NOMO-1 treated with DMSO at 0.1 percent for 48 hours (cell line): Measurements from ENCODE around the gene RSPRY1.
"Not testable (repeated sequence)": the region's sequence is repeated elsewhere in the genome, so short reads cannot be mapped to it uniquely, and the experiment has no call there.

Source experiments
- DNase-seq: peaks from one replicate; lab custom pipeline; 2025; ENCODE audit not compliant: unreplicated experiment; lab: John Stamatoyannopoulos, UW

The RSPRY1 gene

GRCh38 chr16:57268804-57269800 lies 83.0 kb downstream of the RSPRY1 start:
- DNase-seq = no peak

- no peak for DNase-seq
Observed at GRCh38 chr16:57270221-57271062, 84.3 kb downstream of the RSPRY1 start.

- DNase-seq = no peak
Observed at GRCh38 chr16:57271063-57271345, 84.9 kb downstream of the RSPRY1 start.

- no peak for DNase-seq
Observed at GRCh38 chr16:57271867-57272495, 85.9 kb downstream of the RSPRY1 start.

GRCh38 chr16:57273359-57273758 lies 87.2 kb downstream of the RSPRY1 start:
- DNase-seq = no peak

GRCh38 chr16:57273826-57274225 lies 87.7 kb downstream of the RSPRY1 start:
- no peak for DNase-seq

- not testable (repeated sequence) for DNase-seq
Observed at GRCh38 chr16:57275946-57276345, 89.8 kb downstream of the RSPRY1 start.

GRCh38 chr16:57276596-57276995 lies 90.5 kb downstream of the RSPRY1 start:
- DNase-seq = peak; percentile 17

GRCh38 chr16:57277586-57277985 lies 91.5 kb downstream of the RSPRY1 start:
- peak; percentile 10 for DNase-seq

GRCh38 chr16:57278494-57278893 lies 92.4 kb downstream of the RSPRY1 start:
- DNase-seq = no peak

GRCh38 chr16:57279780-57280638 lies 93.9 kb downstream of the RSPRY1 start:
- DNase-seq = no peak

- no peak for DNase-seq
Observed at GRCh38 chr16:57281791-57282190, 95.7 kb downstream of the RSPRY1 start.

- DNase-seq = no peak
Observed at GRCh38 chr16:57282510-57283213, 96.5 kb downstream of the RSPRY1 start.

- DNase-seq = no peak
Observed at GRCh38 chr16:57283214-57283958, 97.3 kb downstream of the RSPRY1 start.

- no peak for DNase-seq
Observed at GRCh38 chr16:57283959-57284208, 97.8 kb downstream of the RSPRY1 start.

GRCh38 chr16:57284209-57284951 lies 98.3 kb downstream of the RSPRY1 start, which contains the start of gene PLLP:
Gene PLLP, minus strand, starts transcription at chr16:57284672. Its CDS starts 132 bp downstream, at chr16:57284540.
- no peak for DNase-seq

GRCh38 chr16:57284952-57285363 lies 98.8 kb downstream of the RSPRY1 start:
- no peak for DNase-seq

GRCh38 chr16:57285379-57285778 lies 99.2 kb downstream of the RSPRY1 start:
- no peak for DNase-seq
